Mucosa of descending colon (tissue), 3 donors: ENCODE measurements around the gene MMAB. TPM values are rescaled to one million over a fixed set of nuclear protein-coding genes. Genes with fewer than 3 reads are reported as not detected.

Source experiments
- ATAC-seq: fragments of 200-7000 bp; cut with Tn5 transposase; one replicate; pipeline ENCODE4 v1.9.1; 2020; ENCODE audit warnings: mild to moderate bottlenecking, moderate library complexity
- DNase-seq, 3 donors: peaks; one replicate each; pipeline ENCODE4 v3.0.0-alpha.2; 2020
- H3K36me3 ChIP-seq: fragments of 200-600 bp; one replicate; pipeline ENCODE4 v1.8.0; 2021; ENCODE audit warnings: low read depth, mild to moderate bottlenecking
- H3K4me1 ChIP-seq: fragments of 200-600 bp; one replicate; pipeline ENCODE4 v1.8.0; 2021; ENCODE audit warnings: low read depth, mild to moderate bottlenecking
- H3K4me3 ChIP-seq: fragments of 200-600 bp; one replicate; pipeline ENCODE4 v1.8.0; 2021; ENCODE audit warnings: mild to moderate bottlenecking
- H3K9me3 ChIP-seq: fragments of 200-600 bp; one replicate; pipeline ENCODE4 v1.8.0; 2021; ENCODE audit warnings: mild to moderate bottlenecking
- CTCF ChIP-seq: fragments of 200-600 bp; IDR thresholded peaks from one replicate; pipeline ENCODE4 v1.8.0; 2022; ENCODE audit warnings: antibody characterized with exemption, mild to moderate bottlenecking
- intact Hi-C, 2 donors: fragments of 100-400 bp; cut with DNase I in 1 of 2; cut with micrococcal nuclease in 1 of 2; formaldehyde crosslinking; loops; one replicate each; pipeline versions ENCODE4 v1.11.0 to v1.11.1; 2022; cut with DNase I, micrococcal nuclease
- total RNA-seq, 3 donors: library from RNA; stranded (reverse); fragmentation: NEBNext Ultra II Directional in 2 of 3; extraction: Animal tissue kit (Norgen Biotek cat#: 25700) in 2 of 3; gene quantifications; one replicate each; pipeline versions ENCODE4 v1.2.1 to v1.2.4, GENCODE V29; 2021 to 2023
- donor health status: DM: no; HTN: no; CAD: no; lungs with moderate emphysema.
- donor health status: DM: no; HTN: no; CAD: no.
- donor health status: DM: no; HTN: yes; CAD: no.

MMAB gene
- total RNA-seq, 3 donors from 2014 or later, result 29.9 to 45.5 (median 42.0) TPM

DNA sequence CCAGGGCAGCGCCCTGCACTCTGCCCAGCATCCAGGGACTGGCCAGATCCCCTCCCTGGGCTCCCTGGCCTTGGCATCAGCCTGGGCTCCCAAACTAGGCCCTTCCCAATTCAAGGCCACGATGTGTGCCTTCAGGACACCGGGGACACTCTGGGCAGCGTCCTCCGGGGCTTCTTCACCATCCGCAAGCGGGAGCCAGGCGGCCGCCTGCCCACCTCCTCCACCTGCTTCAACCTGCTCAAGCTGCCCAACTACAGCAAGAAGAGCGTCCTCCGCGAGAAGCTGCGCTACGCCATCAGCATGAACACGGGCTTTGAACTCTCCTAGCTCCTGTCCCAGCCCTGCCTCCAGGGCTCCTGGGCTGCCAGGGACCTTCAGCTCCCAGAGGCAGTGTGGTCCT is 38.8 kb downstream of the MMAB start:
- Histone ChIP-seq H3K36me3 (no peaks in the 10 kb centered on the region), H3K9me3 (no peaks in the 10 kb centered on the region), H3K4me3 (no peak overlapping the region), H3K4me1 (no peaks in the 10 kb centered on the region)
- intact Hi-C loops, result no loop called here
- TF ChIP-seq CTCF, result no peak
- ATAC-seq, result no peak
- peak in 1 of 3 donors; percentile 27 for DNase-seq

DNA sequence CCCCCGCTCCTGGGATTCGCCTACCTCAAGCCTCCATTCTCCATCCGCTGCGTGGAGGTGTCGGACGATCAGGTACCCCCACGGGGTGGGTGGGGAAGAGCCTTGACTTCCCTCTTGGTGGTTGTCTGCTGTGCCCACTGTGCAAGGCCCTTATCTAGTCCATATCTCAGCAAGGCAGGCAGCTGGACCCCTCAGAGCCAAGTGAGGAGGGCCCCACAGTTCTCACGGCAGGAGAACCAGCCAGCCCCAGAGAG is 39.9 kb downstream of the MMAB start:
- Histone ChIP-seq H3K9me3 (no peaks in the 10 kb centered on the region), H3K36me3 (no peaks in the 10 kb centered on the region), H3K4me1 (no peaks in the 10 kb centered on the region), H3K4me3 (no peak overlapping the region)
- intact Hi-C loops, result no loop called here
- no peak for TF ChIP-seq CTCF
- peak in 1 of 3 donors; percentile 37 for DNase-seq
- no peak for ATAC-seq

DNA sequence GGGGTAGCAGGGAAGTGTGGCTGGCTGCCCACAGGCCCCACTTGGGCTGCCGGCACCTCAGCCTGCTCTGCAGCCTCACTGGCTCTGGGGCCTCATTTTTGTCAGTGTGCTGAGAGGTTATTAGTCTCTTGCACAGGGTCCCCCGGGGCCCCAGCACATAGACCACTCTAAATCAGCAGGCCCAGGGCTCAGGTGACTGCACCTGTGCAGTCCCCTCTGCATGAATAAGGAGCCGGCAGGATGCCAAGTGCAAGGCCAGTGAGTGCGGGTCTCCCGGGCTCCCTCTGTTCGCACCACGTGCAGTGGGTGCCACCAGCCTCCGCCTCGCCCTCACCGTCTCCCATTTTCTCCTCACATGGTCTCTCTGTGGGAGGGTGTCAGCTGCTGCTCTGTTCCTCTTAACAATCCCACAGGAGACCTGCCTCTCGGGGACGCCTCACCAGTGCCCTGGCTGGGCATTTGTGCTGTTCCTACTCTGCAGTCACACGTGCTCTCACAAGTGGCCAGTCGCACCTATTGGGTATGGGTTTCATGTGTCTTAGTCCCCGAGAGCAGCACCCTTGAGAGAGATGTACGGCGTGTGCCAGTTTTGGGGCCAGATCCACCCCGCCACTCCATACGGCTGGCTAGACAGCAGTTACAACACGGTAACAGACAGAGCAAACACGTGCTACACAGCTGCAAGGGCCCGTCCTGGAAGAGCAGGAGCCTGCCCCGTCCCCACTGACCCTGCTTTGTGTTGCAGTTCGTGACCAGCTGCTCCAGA is 40.4 kb downstream of the MMAB start:
- H3K9me3 ChIP-seq, result no peaks in the 10 kb centered on the region
- intact Hi-C loops, result no loop called here
- ATAC-seq, result no peak
- DNase-seq, result peak in 1 of 3 donors; percentile 28
- H3K4me1 ChIP-seq, result no peaks in the 10 kb centered on the region
- no peaks in the 10 kb centered on the region for H3K36me3 ChIP-seq
- H3K4me3 ChIP-seq, result no peak overlapping the region
- no peak for TF ChIP-seq CTCF

- no peak for DNase-seq
- Histone ChIP-seq H3K9me3 (no peaks in the 10 kb centered on the region), H3K4me1 (no peaks in the 10 kb centered on the region), H3K36me3 (peaks cover 7% of the 10 kb centered on the region), H3K4me3 (no peak overlapping the region)
- intact Hi-C loops, result no loop called here
- no peak for TF ChIP-seq CTCF
- ATAC-seq, result no peak
Observed at GRCh38 chr12:109531411-109531810, 41.9 kb downstream of the MMAB start.

GRCh38 chr12:109529691-109530640 is 43.3 kb downstream of the MMAB start:
- Histone ChIP-seq H3K4me3 (no peak overlapping the region), H3K4me1 (no peaks in the 10 kb centered on the region), H3K36me3 (peaks cover 7% of the 10 kb centered on the region), H3K9me3 (no peaks in the 10 kb centered on the region)
- TF ChIP-seq CTCF, result no peak
- DNase-seq, result no peak
- no peak for ATAC-seq
- intact Hi-C loops, result no loop called here
